NCI-H2107 treated with DMSO at 0.1 percent for 48 hours (cell line): ENCODE data around the gene POLN.

ENCODE experiments used
- DNase-seq: peaks from one replicate; lab custom pipeline; 2025; ENCODE audit not compliant: unreplicated experiment; lab: John Stamatoyannopoulos, UW

The POLN gene

GRCh38 chr4:2087170-2087569 is 154.8 kb downstream of the POLN start:
- no peak for DNase-seq

- DNase-seq, result no peak
Measured at GRCh38 chr4:2085496-2085901, 156.4 kb downstream of the POLN start.

GRCh38 chr4:2084316-2084715 is 157.6 kb downstream of the POLN start:
- no peak for DNase-seq

GRCh38 chr4:2083826-2084160 is 158.1 kb downstream of the POLN start:
- no peak for DNase-seq

- DNase-seq, result no peak
Measured at GRCh38 chr4:2083116-2083825, 158.7 kb downstream of the POLN start.

- DNase-seq, result no peak
Measured at GRCh38 chr4:2082627-2083026, 159.3 kb downstream of the POLN start.

GRCh38 chr4:2082118-2082517 is 159.8 kb downstream of the POLN start:
- no peak for DNase-seq

- DNase-seq, result no peak
Measured at GRCh38 chr4:2081540-2081939, 160.4 kb downstream of the POLN start.

GRCh38 chr4:2080429-2081300 is 161.3 kb downstream of the POLN start:
- DNase-seq, result no peak

GRCh38 chr4:2079926-2080325 is 162.0 kb downstream of the POLN start:
- DNase-seq, result no peak

GRCh38 chr4:2079006-2079405 is 162.9 kb downstream of the POLN start:
- no peak for DNase-seq

- DNase-seq, result no peak
Measured at GRCh38 chr4:2078584-2078983, 163.3 kb downstream of the POLN start.

- DNase-seq, result no peak
Measured at GRCh38 chr4:2077537-2078460, 164.1 kb downstream of the POLN start.

- no peak for DNase-seq
Measured at GRCh38 chr4:2076908-2077536, 164.9 kb downstream of the POLN start.

- DNase-seq, result no peak
Measured at GRCh38 chr4:2075987-2076907, 165.7 kb downstream of the POLN start.

- no peak for DNase-seq
Measured at GRCh38 chr4:2075171-2075986, 166.5 kb downstream of the POLN start.

- no peak for DNase-seq
Measured at GRCh38 chr4:2074588-2074987, 167.3 kb downstream of the POLN start.

- DNase-seq, result no peak
Measured at GRCh38 chr4:2073808-2074481, 168.0 kb downstream of the POLN start.
